Smooth muscle cell (in vitro differentiated cells): ENCODE measurements around the gene GALNT5. TPM values are rescaled to one million over a fixed set of nuclear protein-coding genes. Genes with fewer than 3 reads are reported as not detected.

Experiments used
- DNase-seq: peaks from one replicate; lab custom pipeline; 2025; ENCODE audit not compliant: unreplicated experiment; lab: John Stamatoyannopoulos, UW
- H2AFZ ChIP-seq: fragments of 200-600 bp; sonication (generic); 2 replicates; pipeline ENCODE4 v1.6.0; 2016; ENCODE audit warnings: antibody characterized with exemption, low read depth, mild to moderate bottlenecking
- H3F3A ChIP-seq: fragments of 200-600 bp; sonication (generic); 2 replicates; pipeline ENCODE4 v1.6.0; 2017; ENCODE audit warnings: antibody characterized with exemption, low read depth
- H3K27ac ChIP-seq: fragments of 200-600 bp; sonication (generic); 2 replicates; pipeline ENCODE4 v1.5.1; 2016; ENCODE audit warnings: low read depth, mild to moderate bottlenecking
- H3K27me3 ChIP-seq: fragments of 200-600 bp; sonication (generic); 2 replicates; pipeline ENCODE4 v1.6.1; 2016; ENCODE audit warnings: low read depth, mild to moderate bottlenecking
- H3K36me3 ChIP-seq: fragments of 200-600 bp; sonication (generic); 2 replicates; pipeline ENCODE4 v1.5.1; 2016; ENCODE audit warnings: low read depth
- H3K4me1 ChIP-seq: fragments of 200-600 bp; sonication (generic); 2 replicates; pipeline ENCODE4 v1.5.1; 2016; ENCODE audit warnings: low read depth
- H3K4me2 ChIP-seq: fragments of 200-600 bp; sonication (generic); 2 replicates; pipeline ENCODE4 v1.6.0; 2016; ENCODE audit warnings: mild to moderate bottlenecking
- H3K4me3 ChIP-seq: fragments of 200-600 bp; sonication (generic); 2 replicates; pipeline ENCODE4 v1.5.1; 2016; ENCODE audit warnings: mild to moderate bottlenecking
- H3K79me2 ChIP-seq: fragments of 200-600 bp; sonication (generic); 2 replicates; pipeline ENCODE4 v1.6.0; 2016; ENCODE audit warnings: low read depth, mild to moderate bottlenecking
- H3K9ac ChIP-seq: fragments of 200-600 bp; sonication (generic); 2 replicates; pipeline ENCODE4 v1.6.0; 2016; ENCODE audit warnings: low read depth
- H3K9me3 ChIP-seq: fragments of 200-600 bp; sonication (generic); replicated peaks from 2 replicates; pipeline ENCODE4 v1.5.1; 2016; ENCODE audit warnings: low read depth
- H4K20me1 ChIP-seq: fragments of 200-600 bp; sonication (generic); 2 replicates; pipeline ENCODE4 v1.6.0; 2016; ENCODE audit warnings: low read depth
- CTCF ChIP-seq: fragments of 200-600 bp; sonication (generic); IDR thresholded peaks from 2 replicates; pipeline ENCODE4 v1.5.1; 2017; ENCODE audit warnings: borderline replicate concordance, mild to moderate bottlenecking, antibody characterized with exemption; ENCODE audit not compliant: insufficient read depth, poor library complexity, severe bottlenecking
- WGBS: methylation state at CpG from one replicate; pipeline ENCODE4 v1.1.7; 2016; ENCODE audit warnings: low lambda C conversion rate; 5-methylcytosine and 5-hydroxymethylcytosine counted together
- polyA plus RNA-seq: library from polyadenylated mRNA; unstranded; fragments of >200 nt; fragmentation: Nextera tagmentation; extraction: Ambion mirVana; gene quantifications from 2 replicates; pipeline ENCODE4 v1.2.1, GENCODE V29; 2016
- total RNA-seq: library from RNA; depleted of rRNA; stranded (reverse); fragments of >200 nt; gene quantifications from 2 replicates; pipeline ENCODE4 v1.2.3, GENCODE V29; 2014

GALNT5 gene
- total and polyA plus RNA-seq, 2 experiments from 2014 or later: 1.8 to 2.0 TPM

- H3K27me3 ChIP-seq: no peaks in the 10 kb centered on the region
- H3K4me3 ChIP-seq: no peak overlapping the region
- no peak overlapping the region for H3K4me2 ChIP-seq
- DNase-seq: no peak
- TF ChIP-seq CTCF: no peak
- 94% methylated on average over 4 of the region's 4 CpGs for WGBS
- H3K36me3 ChIP-seq: no peaks in the 10 kb centered on the region
- H3K27ac ChIP-seq: no peak overlapping the region
- H3F3A ChIP-seq: no peaks in the 10 kb centered on the region
- peaks cover 11% of the 10 kb centered on the region for H3K4me1 ChIP-seq
- H4K20me1 ChIP-seq: no peaks in the 10 kb centered on the region
- H3K9ac ChIP-seq: no peak overlapping the region
- no peaks in the 10 kb centered on the region for H3K9me3 ChIP-seq
- H2AFZ ChIP-seq: no peak overlapping the region
- no peaks in the 10 kb centered on the region for H3K79me2 ChIP-seq
These were observed 6.7 kb upstream of the GALNT5 start for GRCh38 chr2:157250836-157251235.

- Histone ChIP-seq H3K9me3 (no peaks in the 10 kb centered on the region), H3K27ac (no peak overlapping the region), H3K4me1 (peaks cover 2% of the 10 kb centered on the region), H3K79me2 (no peaks in the 10 kb centered on the region), H4K20me1 (no peaks in the 10 kb centered on the region), H2AFZ (peak overlapping the region; percentile 3), H3K4me2 (no peak overlapping the region), H3K4me3 (no peak overlapping the region), H3K9ac (no peak overlapping the region), H3F3A (no peaks in the 10 kb centered on the region), H3K36me3 (no peaks in the 10 kb centered on the region), H3K27me3 (no peaks in the 10 kb centered on the region)
- DNase-seq: no peak
- WGBS: 99% methylated on average over 2 of the region's 2 CpGs
- TF ChIP-seq CTCF: no peak
These were observed 5.6 kb upstream of the GALNT5 start for GRCh38 chr2:157251932-157252331.

- Histone ChIP-seq H3K9ac (no peak overlapping the region), H3K4me1 (no peaks in the 10 kb centered on the region)
- WGBS: 91% methylated on average over 4 of the region's 4 CpGs
These were observed 5.0 kb upstream of the GALNT5 start for GRCh38 chr2:157252529-157252928.

More at GRCh38 chr2:157252529-157252928, 5.0 kb upstream of the GALNT5 start:
- Histone ChIP-seq H3K27me3 (no peaks in the 10 kb centered on the region), H3K9me3 (no peaks in the 10 kb centered on the region), H3K4me2 (no peak overlapping the region), H4K20me1 (no peaks in the 10 kb centered on the region), H3K4me3 (no peak overlapping the region), H3K27ac (no peak overlapping the region), H3F3A (no peaks in the 10 kb centered on the region), H3K79me2 (no peaks in the 10 kb centered on the region), H2AFZ (no peak overlapping the region), H3K36me3 (no peaks in the 10 kb centered on the region)
- DNase-seq: no peak
- TF ChIP-seq CTCF: no peak
